Measurements from ENCODE around the gene ADAMTS17.

- TF ChIP-seq CTCF (conservative IDR thresholded peaks at IDR 0.05; ENCODE audit: low read depth, low read length): no peak
- no peak for TF ChIP-seq EZH2 (IDR thresholded peaks at IDR 0.05; ENCODE audit: borderline replicate concordance, low read depth, low read length, poor library complexity, severe bottlenecking)
Observed at GRCh38 chr15:99983171-99983885, 358.4 kb downstream of the ADAMTS17 start.
